Measurements from ENCODE around the gene CPXM2.

DNA sequence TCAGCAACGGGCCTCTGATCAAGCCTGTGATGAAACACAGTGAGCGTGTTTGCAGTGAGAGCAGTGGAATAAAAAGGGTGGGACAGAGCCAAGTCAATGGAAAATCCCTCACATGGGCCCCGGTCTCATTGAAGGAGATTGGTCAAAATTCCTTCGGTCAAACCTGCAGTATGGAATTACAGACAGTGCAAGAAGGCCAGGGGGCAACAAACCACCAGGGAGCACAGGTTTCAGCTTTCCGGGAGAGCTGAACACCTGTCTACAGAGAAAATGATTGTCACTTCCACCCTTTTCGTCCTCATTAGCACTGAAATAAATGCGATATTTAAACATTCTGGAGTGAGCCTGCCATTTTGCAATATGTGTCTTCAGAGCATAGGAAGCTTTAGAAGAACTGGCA is 132.6 kb downstream of the CPXM2 start:
- no peak for TF ChIP-seq EZH2 (IDR thresholded peaks at IDR 0.05; ENCODE audit: low read length, unreplicated experiment)
- TF ChIP-seq, protein P1, sequence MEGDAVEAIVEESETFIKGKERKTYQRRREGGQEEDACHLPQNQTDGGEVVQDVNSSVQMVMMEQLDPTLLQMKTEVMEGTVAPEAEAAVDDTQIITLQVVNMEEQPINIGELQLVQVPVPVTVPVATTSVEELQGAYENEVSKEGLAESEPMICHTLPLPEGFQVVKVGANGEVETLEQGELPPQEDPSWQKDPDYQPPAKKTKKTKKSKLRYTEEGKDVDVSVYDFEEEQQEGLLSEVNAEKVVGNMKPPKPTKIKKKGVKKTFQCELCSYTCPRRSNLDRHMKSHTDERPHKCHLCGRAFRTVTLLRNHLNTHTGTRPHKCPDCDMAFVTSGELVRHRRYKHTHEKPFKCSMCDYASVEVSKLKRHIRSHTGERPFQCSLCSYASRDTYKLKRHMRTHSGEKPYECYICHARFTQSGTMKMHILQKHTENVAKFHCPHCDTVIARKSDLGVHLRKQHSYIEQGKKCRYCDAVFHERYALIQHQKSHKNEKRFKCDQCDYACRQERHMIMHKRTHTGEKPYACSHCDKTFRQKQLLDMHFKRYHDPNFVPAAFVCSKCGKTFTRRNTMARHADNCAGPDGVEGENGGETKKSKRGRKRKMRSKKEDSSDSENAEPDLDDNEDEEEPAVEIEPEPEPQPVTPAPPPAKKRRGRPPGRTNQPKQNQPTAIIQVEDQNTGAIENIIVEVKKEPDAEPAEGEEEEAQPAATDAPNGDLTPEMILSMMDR (conservative IDR thresholded peaks at IDR 0.05; ENCODE audit: low read depth, low read length): no peak
- TF ChIP-seq EZH2phosphoT487 (IDR thresholded peaks at IDR 0.05; ENCODE audit: borderline replicate concordance, low read length): no peak
